Keratinocyte (primary cell): Measurements from ENCODE around the gene ITGB5.

Experiments used
- EZH2 ChIP-seq: IDR thresholded peaks from one replicate; pipeline ENCODE4 v1.6.1; 2012; ENCODE audit warnings: inconsistent platforms, mild to moderate bottlenecking, low read length, moderate library complexity
- TF ChIP-seq, protein P1 (sequence below), 3 experiments: IDR thresholded peaks in 1 of 3; conservative IDR thresholded peaks in 1 of 3; optimal IDR thresholded peaks in 1 of 3; 2 replicates in 2 of 3; 3 replicates in 1 of 3; pipeline versions ENCODE3 to v1.5.1; 2011; ENCODE audit warnings: low read length in 3 of 3, mild to moderate bottlenecking in 3 of 3, moderate library complexity in 2 of 3, control low read depth in 1 of 3, inconsistent platforms in 1 of 3; ENCODE audit not compliant: insufficient read depth in 2 of 3; ENCODE audit errors: extremely low read depth in 1 of 3

DNA sequence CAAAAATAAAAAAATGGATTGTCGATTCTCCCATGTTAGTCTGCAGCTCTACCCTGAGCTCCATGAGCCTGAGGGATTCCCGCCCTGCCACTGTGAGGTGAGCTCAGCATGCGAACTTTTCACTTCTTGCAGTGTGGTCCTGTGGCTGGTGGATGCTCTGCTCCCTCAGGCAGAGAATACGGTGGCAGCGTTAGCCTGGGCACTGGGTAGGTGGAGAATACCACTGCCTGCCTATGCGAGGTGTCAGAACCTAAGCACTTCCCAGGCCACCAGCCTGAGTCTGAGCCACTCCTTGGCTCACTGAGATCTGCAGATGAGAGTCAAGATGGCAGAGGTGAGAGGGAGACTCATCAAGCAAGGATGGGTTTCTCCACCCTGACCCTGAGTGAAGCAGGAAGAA is 70.1 kb downstream of the ITGB5 start:
- TF ChIP-seq, protein P1, sequence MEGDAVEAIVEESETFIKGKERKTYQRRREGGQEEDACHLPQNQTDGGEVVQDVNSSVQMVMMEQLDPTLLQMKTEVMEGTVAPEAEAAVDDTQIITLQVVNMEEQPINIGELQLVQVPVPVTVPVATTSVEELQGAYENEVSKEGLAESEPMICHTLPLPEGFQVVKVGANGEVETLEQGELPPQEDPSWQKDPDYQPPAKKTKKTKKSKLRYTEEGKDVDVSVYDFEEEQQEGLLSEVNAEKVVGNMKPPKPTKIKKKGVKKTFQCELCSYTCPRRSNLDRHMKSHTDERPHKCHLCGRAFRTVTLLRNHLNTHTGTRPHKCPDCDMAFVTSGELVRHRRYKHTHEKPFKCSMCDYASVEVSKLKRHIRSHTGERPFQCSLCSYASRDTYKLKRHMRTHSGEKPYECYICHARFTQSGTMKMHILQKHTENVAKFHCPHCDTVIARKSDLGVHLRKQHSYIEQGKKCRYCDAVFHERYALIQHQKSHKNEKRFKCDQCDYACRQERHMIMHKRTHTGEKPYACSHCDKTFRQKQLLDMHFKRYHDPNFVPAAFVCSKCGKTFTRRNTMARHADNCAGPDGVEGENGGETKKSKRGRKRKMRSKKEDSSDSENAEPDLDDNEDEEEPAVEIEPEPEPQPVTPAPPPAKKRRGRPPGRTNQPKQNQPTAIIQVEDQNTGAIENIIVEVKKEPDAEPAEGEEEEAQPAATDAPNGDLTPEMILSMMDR (optimal IDR thresholded peaks at IDR 0.05 in 1 of 3, IDR thresholded peaks at IDR 0.05 in 1 of 3, conservative IDR thresholded peaks at IDR 0.05 in 1 of 3; ENCODE audit: extremely low read depth in 1 of 3, insufficient read depth in 2 of 3, low read length in 3 of 3): no peak
- no peak for TF ChIP-seq EZH2
